H1 (cell line): ENCODE measurements around the gene ETS1. TPM values are rescaled to one million over a fixed set of nuclear protein-coding genes. Genes with fewer than 3 reads are reported as not detected.

Source experiments
- CTCF ChIA-PET: fragments of 300-600 bp; sonication (Branson Sonifier 250); formaldehyde crosslinking; loops from one replicate; lab custom pipeline; 2021; ENCODE audit not compliant: partially characterized antibody; lab: Charles Lee
- POLR2A ChIA-PET: fragments of 300-600 bp; sonication (Branson Sonifier 250); formaldehyde crosslinking; loops from one replicate; lab custom pipeline; 2021; ENCODE audit warnings: inconsistent platforms; ENCODE audit not compliant: partially characterized antibody; lab: Charles Lee
- DNase-seq, 2 experiments: peaks; one replicate each; pipeline versions ENCODE4 v3.0.0 to v3.0.0-alpha.2; 2010 to 2022; ENCODE audit warnings: low spot score in 2 of 2, low read depth in 1 of 2, mixed read lengths in 1 of 2
- FAIRE-seq: peaks from 2 replicates; lab custom pipeline; 2011; peaks lifted over from hg19 to GRCh38; lab: Jason Lieb, UNC
- H2AFZ ChIP-seq: 2 replicates; pipeline ENCODE4 v1.8.1; 2012; ENCODE audit warnings: low read length, inconsistent platforms
- H2AK5ac ChIP-seq: 2 replicates; pipeline ENCODE4 v1.6.1; 2013; ENCODE audit warnings: low read depth, low read length
- H2BK120ac ChIP-seq: replicated peaks from 2 replicates; pipeline ENCODE3; 2013; ENCODE audit warnings: low read depth, low read length, inconsistent platforms
- H2BK12ac ChIP-seq: 2 replicates; pipeline ENCODE4 v1.6.1; 2013; ENCODE audit warnings: low read depth, low read length
- H2BK15ac ChIP-seq: 2 replicates; pipeline ENCODE4 v1.6.1; 2013; ENCODE audit warnings: low read length
- H2BK20ac ChIP-seq: 2 replicates; pipeline ENCODE4 v1.6.1; 2013; ENCODE audit warnings: low read length
- H2BK5ac ChIP-seq: 2 replicates; pipeline ENCODE4 v1.6.1; 2013; ENCODE audit warnings: low read depth, low read length
- H3K14ac ChIP-seq: 2 replicates; pipeline ENCODE4 v1.6.1; 2013; ENCODE audit warnings: inconsistent platforms; ENCODE audit not compliant: insufficient read length
- H3K18ac ChIP-seq: 2 replicates; pipeline ENCODE4 v1.6.1; 2013; ENCODE audit warnings: low read length; ENCODE audit errors: extremely low read depth
- H3K23ac ChIP-seq: 2 replicates; pipeline ENCODE4 v1.6.1; 2013; ENCODE audit warnings: inconsistent platforms; ENCODE audit not compliant: insufficient read length
- H3K23me2 ChIP-seq: 2 replicates; pipeline ENCODE4 v1.6.1; 2013; ENCODE audit warnings: low read depth, low read length
- H3K27ac ChIP-seq: 2 replicates; pipeline ENCODE4 v1.6.1; 2011; ENCODE audit warnings: low read depth, low read length, inconsistent platforms
- H3K27me3 ChIP-seq, 4 experiments: replicated peaks in 1 of 4; 1 replicate in 1 of 4; 2 replicates in 3 of 4; pipeline versions ENCODE4 v1.6.1 to v1.8.1; 2011 to 2013; ENCODE audit warnings: low read length in 3 of 4, mild to moderate bottlenecking in 3 of 4, inconsistent platforms in 2 of 4, mixed read lengths in 2 of 4, moderate library complexity in 1 of 4; ENCODE audit not compliant: control insufficient read depth in 3 of 4, insufficient read depth in 3 of 4; ENCODE audit errors: extremely low read depth in 1 of 4
- H3K36me3 ChIP-seq, 4 experiments: 2 replicates each; pipeline versions ENCODE4 v1.6.1 to v1.8.1; 2011 to 2013; ENCODE audit warnings: mild to moderate bottlenecking in 4 of 4, low read length in 3 of 4, moderate library complexity in 2 of 4, control low read depth in 1 of 4, inconsistent platforms in 1 of 4; ENCODE audit not compliant: insufficient read depth in 4 of 4, control insufficient read depth in 2 of 4
- H3K4ac ChIP-seq: replicated peaks from 2 replicates; pipeline ENCODE3; 2013; ENCODE audit warnings: low read length, low read depth, mixed read lengths, inconsistent platforms; ENCODE audit not compliant: insufficient read length
- H3K4me1 ChIP-seq, 4 experiments: replicated peaks in 1 of 4; 1 replicate in 1 of 4; 2 replicates in 3 of 4; pipeline versions ENCODE4 v1.6.1 to v1.8.1; 2011 to 2013; ENCODE audit warnings: low read length in 3 of 4, inconsistent platforms in 2 of 4, mixed read lengths in 1 of 4; ENCODE audit not compliant: insufficient read depth in 4 of 4, control insufficient read depth in 3 of 4
- H3K4me2 ChIP-seq, 2 experiments: 2 replicates each; pipeline versions ENCODE4 v1.6.1 to v1.8.1; 2011 to 2013; ENCODE audit warnings: low read depth in 2 of 2, low read length in 2 of 2, control low read depth in 1 of 2, inconsistent platforms in 1 of 2, mild to moderate bottlenecking in 1 of 2; ENCODE audit not compliant: insufficient read depth in 1 of 2
- H3K4me3 ChIP-seq, 4 experiments: fragments of 200-600, 300-600 bp in 1 of 4; sonication (generic), shearing (Covaris generic), sonication (Bioruptor Twin) in 1 of 4; 2 replicates each; pipeline versions ENCODE4 v1.5.1 to v1.8.1; 2011 to 2016; ENCODE audit warnings: low read length in 4 of 4, low read depth in 3 of 4, control low read depth in 2 of 4, inconsistent platforms in 2 of 4, mild to moderate bottlenecking in 2 of 4, mixed read lengths in 1 of 4, moderate library complexity in 1 of 4; ENCODE audit not compliant: insufficient read depth in 2 of 4; ENCODE audit errors: extremely low read depth in 1 of 4
- H3K56ac ChIP-seq: replicated peaks from 2 replicates; pipeline ENCODE3; 2013; ENCODE audit warnings: low read depth, mild to moderate bottlenecking, mixed read lengths, low read length, inconsistent platforms; ENCODE audit not compliant: insufficient read length
- H3K79me1 ChIP-seq: 2 replicates; pipeline ENCODE4 v1.6.1; 2013; ENCODE audit warnings: low read depth, low read length, control low read depth
- H3K79me2 ChIP-seq, 2 experiments: 2 replicates each; pipeline versions ENCODE4 v1.6.1 to v1.8.1; 2012 to 2013; ENCODE audit warnings: low read length in 2 of 2, mild to moderate bottlenecking in 2 of 2, inconsistent platforms in 1 of 2; ENCODE audit not compliant: insufficient read depth in 2 of 2, control insufficient read depth in 1 of 2
- H3K9ac ChIP-seq, 4 experiments: replicated peaks in 1 of 4; 1 replicate in 1 of 4; 2 replicates in 3 of 4; pipeline versions ENCODE4 v1.6.1 to v1.8.1; 2011 to 2013; ENCODE audit warnings: low read depth in 3 of 4, low read length in 3 of 4, control low read depth in 2 of 4, mild to moderate bottlenecking in 2 of 4, moderate library complexity in 2 of 4, inconsistent platforms in 1 of 4; ENCODE audit errors: extremely low read depth in 1 of 4
- H3K9me3 ChIP-seq, 2 experiments: 2 replicates each; pipeline versions ENCODE4 v1.6.1 to v1.8.1; 2012 to 2013; ENCODE audit warnings: mild to moderate bottlenecking in 2 of 2, moderate library complexity in 2 of 2, control low read depth in 1 of 2, inconsistent platforms in 1 of 2, low read depth in 1 of 2, low read length in 1 of 2, mixed read lengths in 1 of 2; ENCODE audit not compliant: insufficient read depth in 2 of 2
- H4K20me1 ChIP-seq, 2 experiments: replicated peaks in 1 of 2; 2 replicates each; pipeline versions ENCODE3 to v1.8.1; 2011 to 2013; ENCODE audit warnings: inconsistent platforms in 2 of 2, low read length in 2 of 2, mild to moderate bottlenecking in 1 of 2; ENCODE audit not compliant: insufficient read depth in 2 of 2, control insufficient read depth in 1 of 2
- H4K5ac ChIP-seq: 2 replicates; pipeline ENCODE4 v1.6.1; 2013; ENCODE audit warnings: low read length, low read depth, mixed read lengths, inconsistent platforms; ENCODE audit not compliant: insufficient read length
- H4K8ac ChIP-seq: 2 replicates; pipeline ENCODE4 v1.8.0; 2013; ENCODE audit warnings: mild to moderate bottlenecking, moderate library complexity, low read length, inconsistent platforms; ENCODE audit not compliant: insufficient read depth; ENCODE audit errors: extremely low read depth
- H4K91ac ChIP-seq: replicated peaks from 2 replicates; pipeline ENCODE3; 2013; ENCODE audit warnings: low read length, mixed read lengths, inconsistent platforms; ENCODE audit not compliant: insufficient read length
- BCL11A ChIP-seq, 2 experiments: IDR thresholded peaks; one replicate each; pipeline ENCODE4 v1.6.1; 2011; ENCODE audit warnings: low read depth in 2 of 2, low read length in 2 of 2, mild to moderate bottlenecking in 2 of 2
- GTF2F1 ChIP-seq: IDR thresholded peaks from 2 replicates; pipeline ENCODE4 v1.6.1; 2012; ENCODE audit warnings: low read depth, low read length, improper control_type of control experiment, borderline replicate concordance
- JUND ChIP-seq: IDR thresholded peaks from 2 replicates; pipeline ENCODE4 v1.6.1; 2011; ENCODE audit warnings: mild to moderate bottlenecking, improper control_type of control experiment, low read length
- MAX ChIP-seq: IDR thresholded peaks from 2 replicates; pipeline ENCODE4 v1.6.1; 2012; ENCODE audit warnings: inconsistent platforms
- WGBS, 2 experiments: shearing (Covaris generic) in 1 of 2; methylation state at CpG; one replicate each; pipeline versions ENCODE4 v1.1.6 to v1.1.7; 2013 to 2015; ENCODE audit warnings: low lambda C conversion rate in 2 of 2, mixed read lengths in 2 of 2, inconsistent platforms in 1 of 2, low coverage in 1 of 2, missing lambda C conversion rate in 1 of 2; ENCODE audit not compliant: insufficient replicate concordance in 2 of 2, insufficient coverage in 1 of 2, insufficient read length in 1 of 2; ENCODE audit errors: extremely low coverage in 1 of 2, missing lambda C conversion rate in 1 of 2; 5-methylcytosine and 5-hydroxymethylcytosine counted together
- polyA plus RNA-seq, 7 experiments: library from polyadenylated mRNA; depleted of rRNA in 3 of 7; stranded (reverse) in 5 of 7; unstranded in 2 of 7; fragments of >200 nt in 5 of 7; fragments of 200-250 nt in 2 of 7; gene quantifications; 1 replicate in 5 of 7; 2 replicates in 1 of 7; 4 replicates in 1 of 7; pipeline versions ENCODE4 v1.2.1 to v1.2.3, GENCODE V29; 2011 to 2013; ENCODE audit warnings: missing spikeins in 2 of 7, mixed read lengths in 2 of 7
- total RNA-seq: library from RNA; stranded (reverse); fragmentation: NEBNext Ultra II Directional; extraction: Animal tissue kit (Norgen Biotek cat#: 25700); gene quantifications from 2 replicates; pipeline ENCODE4 v1.2.1, GENCODE V29; 2021

ETS1 gene
- total and polyA plus RNA-seq, 2 of the 8 experiments (the other 6 are each of a cell fraction or from before 2014, with no cell fraction given) = 10.0 to 35.3 TPM

GRCh38 chr11:128628686-128629085 is 41.3 kb upstream of the ETS1 start:
- Histone ChIP-seq H4K20me1 (no peaks in the 10 kb centered on the region), H2BK120ac (no peak overlapping the region), H3K23me2 (no peaks in the 10 kb centered on the region), H2AK5ac (no peak overlapping the region), H2AFZ (no peak overlapping the region), H3K27ac (no peak overlapping the region), H3K9me3 (no peaks in the 10 kb centered on the region), H3K23ac (no peak overlapping the region), H4K5ac (no peak overlapping the region), H3K79me2 (no peaks in the 10 kb centered on the region), H4K91ac (no peak overlapping the region), H3K36me3 (no peaks in the 10 kb centered on the region), H2BK20ac (no peak overlapping the region), H3K79me1 (no peaks in the 10 kb centered on the region), H4K8ac (no peak overlapping the region), H3K18ac (no peak overlapping the region), H3K56ac (no peak overlapping the region), H2BK12ac (no peak overlapping the region), H3K14ac (no peak overlapping the region), H2BK15ac (no peak overlapping the region), H3K4me1 (peaks cover 2 to 6% (median 4%) of the 10 kb centered on the region in 4 experiments; a peak in 5 of 7 replicates), H2BK5ac (no peak overlapping the region), H3K4ac (no peak overlapping the region), H3K9ac (no peak overlapping the region), H3K4me2 (no peak overlapping the region), H3K27me3 (no peaks in the 10 kb centered on the region), H3K4me3 (no peak overlapping the region)
- TF ChIP-seq JUND (no peak), BCL11A (IDR thresholded peaks at IDR 0.05; ENCODE audit: low read depth in 2 of 2, low read length in 2 of 2) (no peak), MAX (no peak), GTF2F1 (no peak)
- no peak for FAIRE-seq
- 96% methylated on average over 7 of the region's 7 CpGs; no CpG with 5 or more reads in 1 of the 2 experiments for WGBS, 2 experiments
- ChIA-PET CTCF (interaction anchor here (0.6 to 17.6 kb wide), 22 partner anchors 16 to 471 kb away, joined by 3 to 319 read pairs (median 5); partner anchors contain the start of gene ETS1), POLR2A (no interaction called here)
- DNase-seq = no peak
